ENCODE measurements around the gene GABARAPL1.

GRCh38 chr12:10169104-10169503 is 43.6 kb upstream of the GABARAPL1 start:
- no peak for TF ChIP-seq POLR2A (IDR thresholded peaks at IDR 0.05)
- no peak for TF ChIP-seq CTCF (IDR thresholded peaks at IDR 0.05)

All from heart left ventricle (tissue), 13 donors.